NCI-H2196 treated with DMSO at 0.1 percent for 48 hours (cell line): Measurements from ENCODE around the gene ZNF467.
A peak's percentile ranks its signal among the peaks of the same experiment; 100 is the strongest.

Experiments used
- DNase-seq: peaks from one replicate; lab custom pipeline; 2025; ENCODE audit not compliant: unreplicated experiment; lab: John Stamatoyannopoulos, UW

The ZNF467 gene, protein sequence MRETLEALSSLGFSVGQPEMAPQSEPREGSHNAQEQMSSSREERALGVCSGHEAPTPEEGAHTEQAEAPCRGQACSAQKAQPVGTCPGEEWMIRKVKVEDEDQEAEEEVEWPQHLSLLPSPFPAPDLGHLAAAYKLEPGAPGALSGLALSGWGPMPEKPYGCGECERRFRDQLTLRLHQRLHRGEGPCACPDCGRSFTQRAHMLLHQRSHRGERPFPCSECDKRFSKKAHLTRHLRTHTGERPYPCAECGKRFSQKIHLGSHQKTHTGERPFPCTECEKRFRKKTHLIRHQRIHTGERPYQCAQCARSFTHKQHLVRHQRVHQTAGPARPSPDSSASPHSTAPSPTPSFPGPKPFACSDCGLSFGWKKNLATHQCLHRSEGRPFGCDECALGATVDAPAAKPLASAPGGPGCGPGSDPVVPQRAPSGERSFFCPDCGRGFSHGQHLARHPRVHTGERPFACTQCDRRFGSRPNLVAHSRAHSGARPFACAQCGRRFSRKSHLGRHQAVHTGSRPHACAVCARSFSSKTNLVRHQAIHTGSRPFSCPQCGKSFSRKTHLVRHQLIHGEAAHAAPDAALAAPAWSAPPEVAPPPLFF

DNA sequence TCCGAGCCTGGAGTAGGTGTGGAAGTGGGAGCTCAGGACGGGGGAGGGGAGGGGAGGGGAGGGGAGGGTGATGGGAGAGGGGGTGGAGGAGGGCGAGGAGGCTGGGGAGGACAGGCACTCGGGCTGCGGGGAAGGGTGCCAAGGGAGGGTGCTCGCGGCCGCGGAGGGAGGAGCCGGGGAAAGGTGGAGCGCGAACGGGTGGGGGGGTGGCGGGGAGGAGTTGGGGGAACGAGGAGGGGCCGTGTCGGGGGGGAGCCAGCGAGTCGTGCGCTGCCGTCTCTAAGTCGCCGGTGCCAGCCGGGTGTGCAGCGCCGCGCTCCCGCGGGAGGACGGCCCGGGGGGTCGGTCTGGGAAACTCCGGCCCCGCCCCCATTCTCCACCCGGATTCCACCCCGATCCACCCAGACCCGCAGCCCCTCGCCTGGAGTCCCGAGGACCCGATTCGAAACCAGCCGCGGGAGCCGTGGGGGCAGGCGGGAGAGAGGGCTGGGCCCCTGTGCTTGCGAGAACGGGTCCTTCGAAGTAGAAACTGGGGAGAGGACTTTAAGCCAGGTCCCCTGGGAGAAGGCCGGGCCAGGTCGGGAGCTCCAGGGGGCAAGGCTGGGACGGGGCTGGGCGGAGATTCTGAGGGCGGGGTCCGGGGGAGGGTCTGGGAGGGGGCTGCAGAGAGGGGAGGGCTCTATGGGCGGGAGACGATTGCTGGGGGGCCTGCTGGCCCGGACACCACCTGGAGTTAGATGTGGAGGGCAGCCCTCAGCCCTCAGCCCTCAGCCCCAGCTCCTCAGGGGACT is at the start of gene ZNF467:
Gene ZNF467, minus strand, starts transcription at position 143 of the 791 bp plus-strand sequence. CDS start 2,556 bp downstream, outside the sequence.
- DNase-seq = peak; percentile 18

DNA sequence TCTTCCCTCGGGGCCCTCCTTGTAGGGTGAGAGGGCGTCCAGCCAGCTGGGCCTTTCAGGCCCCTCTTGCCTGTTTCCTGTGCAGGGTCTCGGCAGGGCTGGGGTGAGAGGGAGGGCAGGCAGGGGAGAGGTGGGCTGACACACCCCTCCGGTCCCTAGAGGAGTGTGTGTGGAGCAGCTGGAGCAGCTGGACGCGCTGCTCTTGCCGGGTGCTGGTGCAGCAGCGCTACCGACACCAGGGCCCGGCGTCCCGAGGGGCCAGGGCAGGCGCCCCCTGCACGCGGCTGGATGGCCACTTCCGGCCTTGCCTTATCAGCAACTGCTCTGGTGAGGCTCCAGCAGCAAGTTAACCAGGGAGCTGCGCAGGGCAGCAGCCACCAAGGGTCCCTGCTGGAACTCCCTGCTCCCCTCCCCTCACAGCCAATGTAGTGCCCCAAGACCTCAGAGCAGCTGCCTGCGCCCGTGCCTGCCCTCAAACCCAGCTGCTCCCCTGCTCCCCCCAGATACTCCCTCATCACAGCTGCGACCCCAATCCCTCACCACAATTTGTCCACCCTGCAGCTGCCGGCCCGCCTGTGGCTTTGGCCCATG is 49.1 kb upstream of the ZNF467 start:
- DNase-seq = no peak

DNA sequence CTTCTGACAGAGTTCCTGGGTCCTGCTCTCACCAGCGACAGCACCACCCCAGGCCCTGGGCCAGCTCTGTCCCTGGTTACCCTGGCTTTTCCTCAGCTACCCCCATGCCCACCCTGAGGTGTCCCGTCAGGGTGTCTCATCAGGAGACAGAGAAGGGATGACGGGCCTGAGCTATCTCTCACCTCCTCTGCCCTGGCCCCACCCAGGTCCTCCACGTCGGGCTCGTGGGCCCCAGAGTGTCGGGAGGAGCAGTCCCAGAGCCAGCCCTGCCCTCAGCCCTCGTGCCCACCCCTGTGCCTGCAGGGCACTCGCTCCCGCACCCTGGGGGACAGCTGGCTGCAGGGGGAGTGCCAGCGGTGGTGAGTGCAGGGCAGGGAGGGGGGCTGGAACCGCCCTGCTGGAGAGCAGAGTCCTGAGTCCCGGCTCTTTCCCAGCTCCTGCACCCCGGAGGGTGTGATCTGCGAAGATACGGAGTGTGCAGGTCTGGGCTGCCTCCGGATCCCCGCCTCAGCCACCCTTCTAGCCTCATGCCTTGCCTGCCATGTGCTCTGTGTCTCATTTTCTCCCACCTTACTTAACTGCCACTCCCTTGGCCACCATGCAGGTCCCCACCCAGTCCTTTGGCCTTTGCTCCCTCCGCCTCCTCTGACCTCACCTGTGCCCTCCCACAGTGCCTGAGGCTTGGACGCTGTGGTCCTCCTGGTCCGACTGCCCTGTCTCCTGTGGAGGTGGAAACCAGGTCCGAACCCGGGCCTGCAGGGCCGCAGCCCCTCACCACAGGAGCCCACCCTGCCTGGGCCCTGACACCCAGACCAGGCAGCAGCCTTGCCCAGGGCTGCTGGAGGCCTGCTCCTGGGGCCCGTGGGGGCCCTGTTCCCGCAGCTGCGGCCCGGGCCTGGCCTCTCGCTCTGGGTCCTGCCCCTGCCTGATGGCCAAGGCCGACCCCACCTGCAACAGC is 48.1 kb upstream of the ZNF467 start:
- no peak for DNase-seq

DNA sequence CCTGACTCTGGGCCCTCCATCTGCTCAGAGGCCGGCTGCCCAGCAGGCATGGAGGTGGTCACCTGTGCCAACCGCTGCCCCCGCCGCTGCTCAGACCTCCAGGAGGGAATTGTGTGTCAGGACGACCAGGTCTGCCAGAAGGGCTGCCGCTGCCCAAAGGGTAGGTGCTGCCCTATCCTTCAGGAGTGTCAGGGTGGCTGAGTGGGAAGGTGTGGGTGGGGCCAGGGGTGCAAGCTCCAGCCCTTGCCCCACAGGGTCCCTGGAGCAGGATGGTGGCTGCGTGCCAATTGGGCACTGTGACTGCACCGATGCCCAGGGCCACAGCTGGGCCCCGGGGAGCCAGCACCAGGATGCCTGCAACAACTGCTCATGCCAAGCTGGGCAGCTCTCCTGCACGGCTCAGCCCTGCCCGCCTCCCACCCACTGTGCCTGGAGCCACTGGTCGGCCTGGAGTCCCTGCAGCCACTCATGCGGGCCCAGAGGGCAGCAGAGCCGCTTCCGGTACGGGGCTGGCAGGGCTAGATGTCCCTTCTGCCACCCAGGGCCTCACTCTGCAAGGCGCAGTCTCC is 47.3 kb upstream of the ZNF467 start:
- DNase-seq = no peak

DNA sequence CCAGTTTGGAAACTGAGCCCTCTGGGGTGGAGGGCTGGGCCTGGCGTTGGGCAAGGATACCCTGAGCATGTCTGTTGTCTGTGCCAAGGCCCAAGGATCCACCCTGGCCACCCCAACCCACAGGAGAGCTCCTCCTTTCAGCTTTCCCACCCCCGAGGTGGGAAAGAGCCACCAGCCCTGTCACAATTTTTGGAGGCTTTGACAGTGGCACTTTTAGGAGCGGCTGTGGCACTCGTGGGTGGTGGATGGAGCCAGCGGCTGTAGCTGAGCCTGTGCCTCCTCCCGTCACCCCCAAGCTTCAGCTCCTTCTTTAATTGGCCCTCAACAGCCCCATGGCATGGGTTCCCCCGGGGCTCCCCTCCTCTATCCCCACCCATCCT is 46.6 kb upstream of the ZNF467 start:
- DNase-seq = no peak

DNA sequence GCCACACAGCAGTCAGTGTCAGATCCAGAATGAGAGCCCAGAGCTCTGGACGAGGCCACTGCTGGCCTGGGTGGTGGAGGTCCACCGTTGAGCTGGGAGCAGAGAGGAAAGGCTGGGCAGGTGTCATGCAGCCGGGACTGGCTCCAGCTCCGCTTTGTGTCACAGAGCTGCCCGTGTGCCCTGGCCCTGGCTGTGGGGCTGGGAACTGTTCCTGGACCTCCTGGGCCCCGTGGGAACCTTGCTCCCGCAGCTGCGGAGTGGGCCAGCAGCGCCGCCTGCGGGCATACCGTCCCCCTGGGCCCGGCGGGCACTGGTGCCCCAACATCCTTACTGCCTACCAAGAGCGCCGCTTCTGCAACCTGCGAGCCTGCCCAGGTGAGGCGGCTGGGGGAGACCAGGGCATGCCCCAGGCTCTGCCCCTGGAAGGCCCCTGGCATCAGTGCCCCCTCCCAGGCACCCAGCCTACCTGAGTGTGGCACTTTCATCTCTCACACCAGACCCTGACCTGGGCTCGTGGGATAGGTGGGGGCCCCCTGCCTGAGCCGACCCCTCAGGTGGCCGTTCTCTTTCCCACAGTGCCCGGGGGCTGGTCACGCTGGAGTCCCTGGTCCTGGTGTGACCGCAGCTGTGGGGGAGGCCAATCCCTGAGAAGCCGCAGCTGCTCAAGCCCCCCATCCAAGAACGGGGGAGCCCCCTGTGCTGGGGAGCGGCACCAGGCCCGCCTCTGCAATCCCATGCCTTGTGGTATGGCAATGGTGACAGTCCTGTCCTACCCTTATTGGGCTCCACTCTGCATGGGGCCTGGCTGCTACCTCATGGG is 46.0 kb upstream of the ZNF467 start:
- DNase-seq = no peak

DNA sequence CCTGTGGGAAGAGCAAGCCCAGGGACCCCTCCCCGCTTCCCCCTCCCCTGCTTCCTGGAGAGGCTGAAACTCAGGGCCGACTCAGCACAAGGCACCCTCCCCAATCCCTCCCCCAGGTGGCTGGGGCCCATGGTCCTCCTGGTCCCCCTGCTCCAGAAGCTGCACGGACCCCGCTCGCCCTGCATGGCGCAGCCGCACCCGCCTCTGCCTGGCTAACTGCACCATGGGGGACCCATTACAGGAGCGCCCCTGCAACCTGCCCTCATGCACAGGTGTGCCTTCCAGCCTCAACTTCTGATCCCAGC is 45.1 kb upstream of the ZNF467 start:
- no peak for DNase-seq

DNA sequence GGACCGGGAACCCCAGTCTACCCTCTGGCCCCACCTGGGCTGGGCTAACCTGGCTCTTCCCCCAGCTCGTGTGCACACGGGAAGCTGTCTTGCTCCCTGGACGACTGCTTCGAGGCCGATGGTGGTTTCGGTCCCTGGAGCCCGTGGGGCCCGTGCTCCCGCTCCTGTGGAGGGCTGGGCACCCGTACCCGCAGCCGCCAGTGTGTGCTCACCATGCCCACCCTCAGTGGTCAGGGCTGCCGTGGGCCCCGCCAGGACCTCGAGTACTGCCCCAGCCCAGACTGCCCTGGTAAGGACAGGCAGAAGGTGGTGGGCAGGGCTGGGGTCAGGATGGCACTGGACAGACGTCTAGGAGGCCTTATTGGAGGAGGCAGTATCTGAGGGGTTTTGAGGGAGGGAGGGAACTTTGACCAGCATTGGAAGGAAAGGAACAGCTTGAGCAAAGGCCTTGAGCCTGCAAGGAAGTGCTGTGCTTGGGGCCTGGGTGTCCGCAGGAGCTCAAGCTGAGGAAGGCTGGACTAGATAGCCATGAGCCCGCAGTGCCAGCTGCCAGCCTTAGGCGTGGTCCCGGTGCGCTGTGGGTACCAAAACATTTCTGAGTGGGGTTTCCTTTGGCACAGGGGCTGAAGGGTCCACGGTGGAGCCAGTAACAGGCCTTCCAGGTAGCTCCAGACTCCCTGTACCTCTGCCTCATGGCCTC is 44.6 kb upstream of the ZNF467 start:
- DNase-seq = no peak

DNA sequence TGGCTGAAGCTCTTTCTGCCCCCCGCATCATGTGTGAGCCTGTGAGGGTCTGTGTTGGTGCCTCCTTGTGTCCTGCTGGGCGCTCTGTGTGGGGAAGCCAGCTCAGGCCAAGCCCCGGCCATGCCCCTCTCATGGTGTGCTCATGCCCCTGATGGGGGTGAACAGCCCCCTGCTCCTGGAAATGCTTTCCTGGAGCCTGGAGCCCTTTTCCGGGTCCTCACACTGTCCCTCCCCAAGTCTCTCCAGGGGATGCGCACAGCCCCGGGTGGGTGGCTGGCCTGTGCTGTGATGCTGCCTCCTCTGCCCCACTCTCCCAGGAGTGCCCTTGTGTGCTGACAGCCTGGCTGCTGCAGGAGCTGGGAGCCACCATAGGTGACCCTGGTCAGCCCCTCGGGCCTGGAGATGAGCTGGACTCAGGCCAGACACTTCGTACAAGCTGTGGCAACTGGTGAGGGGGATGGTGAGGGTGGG is 43.9 kb upstream of the ZNF467 start:
- DNase-seq = no peak

DNA sequence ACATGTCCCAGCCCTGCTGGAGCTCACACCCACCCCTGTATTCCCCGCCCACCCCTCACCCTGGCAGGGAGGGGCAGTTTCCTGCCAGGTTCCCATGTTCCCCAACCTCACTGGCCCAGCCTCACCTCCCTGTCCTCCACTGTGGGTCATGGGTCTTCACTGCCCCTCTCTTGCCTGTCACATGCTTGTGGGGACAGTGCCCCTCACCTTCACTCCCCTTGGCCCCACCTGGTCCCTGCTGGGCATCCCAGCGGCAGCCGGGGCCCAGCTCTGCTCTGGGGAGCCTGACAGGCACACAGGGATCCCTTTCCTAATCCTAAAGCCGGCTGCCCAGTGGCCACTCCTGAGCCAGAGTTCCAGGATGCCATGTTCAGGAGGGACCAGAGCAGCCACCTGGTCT is 43.4 kb upstream of the ZNF467 start:
- no peak for DNase-seq

DNA sequence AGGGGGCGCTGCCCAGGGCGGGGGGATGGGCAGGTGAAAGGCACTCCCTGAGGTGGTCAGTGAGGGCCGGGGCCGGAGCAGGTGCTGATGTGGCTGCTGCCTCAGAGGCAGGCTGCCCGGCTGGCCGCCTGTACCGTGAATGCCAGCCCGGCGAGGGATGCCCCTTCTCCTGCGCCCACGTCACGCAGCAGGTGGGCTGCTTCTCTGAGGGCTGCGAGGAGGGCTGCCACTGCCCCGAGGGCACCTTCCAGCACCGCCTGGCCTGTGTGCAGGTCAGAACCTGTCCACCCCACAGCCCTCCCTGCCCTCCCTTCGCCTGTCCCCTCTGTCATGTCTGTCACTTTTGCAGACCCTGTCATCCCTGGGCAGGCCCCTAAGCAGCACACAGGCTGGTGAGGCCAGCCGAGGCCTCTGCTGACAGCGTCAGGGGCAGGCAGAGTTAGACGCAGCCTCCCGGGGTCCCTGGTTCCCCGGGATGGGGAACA is 42.9 kb upstream of the ZNF467 start:
- DNase-seq = no peak

DNA sequence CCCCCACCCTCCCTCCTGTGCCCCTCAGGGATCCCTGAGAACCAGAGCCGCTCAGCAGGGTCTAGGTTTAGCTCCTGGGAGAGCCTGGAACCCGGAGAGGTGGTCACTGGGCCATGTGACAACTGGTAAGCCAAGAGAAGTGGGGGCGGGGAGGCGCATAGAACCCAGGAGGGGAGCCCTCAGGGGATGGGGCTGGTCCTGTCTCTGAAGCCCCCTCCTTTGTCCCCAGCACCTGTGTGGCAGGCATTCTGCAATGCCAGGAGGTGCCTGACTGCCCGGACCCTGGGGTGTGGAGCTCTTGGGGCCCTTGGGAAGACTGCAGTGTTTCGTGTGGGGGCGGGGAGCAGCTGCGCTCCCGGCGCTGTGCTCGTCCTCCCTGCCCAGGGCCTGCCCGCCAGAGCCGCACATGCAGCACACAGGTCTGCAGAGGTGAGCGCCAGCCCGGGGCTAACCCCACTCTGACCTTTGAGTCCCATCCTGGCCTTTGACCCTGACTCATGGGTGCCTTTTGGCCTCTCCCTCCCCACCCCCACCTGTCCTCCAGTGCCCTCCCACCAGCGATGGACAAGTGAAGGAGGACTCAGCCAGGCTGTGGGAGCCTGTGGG is 42.4 kb upstream of the ZNF467 start:
- DNase-seq = no peak

DNA sequence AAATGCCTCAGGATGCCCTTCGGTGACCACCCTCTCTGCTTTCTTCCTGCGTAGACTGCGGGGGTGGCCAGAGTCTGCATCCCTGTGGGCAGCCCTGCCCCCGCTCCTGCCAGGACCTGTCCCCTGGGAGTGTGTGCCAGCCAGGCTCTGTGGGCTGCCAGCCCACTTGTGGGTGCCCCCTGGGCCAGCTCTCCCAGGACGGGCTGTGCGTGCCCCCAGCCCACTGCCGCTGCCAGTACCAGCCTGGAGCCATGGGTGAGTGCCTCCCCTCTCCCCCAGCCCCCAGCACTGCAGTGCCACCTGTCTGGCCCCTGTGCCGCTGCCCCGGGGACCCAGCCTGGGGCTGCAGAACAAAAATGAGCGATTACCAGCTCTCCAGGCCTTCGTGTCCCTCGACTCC is 41.7 kb upstream of the ZNF467 start:
- no peak for DNase-seq

DNA sequence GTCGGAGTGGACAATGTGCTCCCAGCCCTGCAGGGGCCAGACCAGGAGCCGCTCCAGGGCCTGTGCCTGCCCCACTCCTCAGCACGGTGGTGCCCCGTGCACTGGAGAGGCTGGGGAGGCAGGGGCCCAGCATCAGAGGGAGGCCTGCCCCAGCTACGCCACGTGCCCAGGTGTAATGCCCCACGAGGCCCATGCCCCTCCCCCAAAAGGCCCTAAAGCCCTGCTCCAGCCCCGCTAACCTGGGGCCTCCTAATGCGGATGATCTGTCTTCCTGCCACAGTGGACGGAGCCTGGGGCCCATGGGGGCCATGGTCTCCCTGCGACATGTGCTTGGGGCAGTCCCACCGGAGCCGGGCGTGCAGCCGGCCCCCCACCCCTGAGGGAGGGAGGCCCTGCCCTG is 41.1 kb upstream of the ZNF467 start:
- no peak for DNase-seq

DNA sequence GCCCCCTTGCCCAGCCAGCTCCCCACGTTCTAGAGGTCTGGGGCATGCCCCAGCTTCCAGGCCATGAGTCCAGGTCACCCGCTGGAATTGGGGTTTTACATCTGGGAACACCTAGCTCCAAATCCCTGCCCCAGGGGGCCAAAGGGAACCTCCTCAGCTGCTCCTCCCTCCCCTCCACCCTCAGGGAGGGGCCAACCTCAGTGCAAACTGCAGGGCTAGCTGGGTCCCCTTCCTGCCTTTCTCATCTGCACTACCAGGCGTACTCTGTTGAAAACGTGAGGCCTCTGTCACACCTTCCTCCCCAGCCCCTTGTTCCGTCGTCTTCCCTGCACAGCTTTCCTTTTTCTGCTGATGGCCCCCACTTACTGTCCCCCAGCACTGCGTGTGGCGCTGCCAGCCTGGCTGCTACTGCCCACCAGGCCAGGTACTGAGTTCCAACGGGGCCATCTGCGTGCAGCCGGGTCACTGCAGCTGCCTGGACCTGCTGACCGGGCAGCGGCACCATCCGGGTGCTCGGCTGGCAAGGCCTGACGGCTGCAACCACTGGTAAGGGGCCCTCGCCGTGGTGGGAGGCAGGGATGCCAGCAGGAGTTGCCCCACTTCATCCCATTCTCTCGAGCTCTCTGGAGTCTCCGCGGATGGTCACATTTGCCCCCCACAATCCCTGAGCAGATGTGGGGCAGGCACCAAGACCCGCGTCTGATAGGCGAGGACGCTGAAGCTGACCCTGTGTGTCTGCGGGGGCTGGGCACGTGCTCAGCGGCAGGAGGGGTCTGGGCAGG is 40.1 kb upstream of the ZNF467 start:
- no peak for DNase-seq

DNA sequence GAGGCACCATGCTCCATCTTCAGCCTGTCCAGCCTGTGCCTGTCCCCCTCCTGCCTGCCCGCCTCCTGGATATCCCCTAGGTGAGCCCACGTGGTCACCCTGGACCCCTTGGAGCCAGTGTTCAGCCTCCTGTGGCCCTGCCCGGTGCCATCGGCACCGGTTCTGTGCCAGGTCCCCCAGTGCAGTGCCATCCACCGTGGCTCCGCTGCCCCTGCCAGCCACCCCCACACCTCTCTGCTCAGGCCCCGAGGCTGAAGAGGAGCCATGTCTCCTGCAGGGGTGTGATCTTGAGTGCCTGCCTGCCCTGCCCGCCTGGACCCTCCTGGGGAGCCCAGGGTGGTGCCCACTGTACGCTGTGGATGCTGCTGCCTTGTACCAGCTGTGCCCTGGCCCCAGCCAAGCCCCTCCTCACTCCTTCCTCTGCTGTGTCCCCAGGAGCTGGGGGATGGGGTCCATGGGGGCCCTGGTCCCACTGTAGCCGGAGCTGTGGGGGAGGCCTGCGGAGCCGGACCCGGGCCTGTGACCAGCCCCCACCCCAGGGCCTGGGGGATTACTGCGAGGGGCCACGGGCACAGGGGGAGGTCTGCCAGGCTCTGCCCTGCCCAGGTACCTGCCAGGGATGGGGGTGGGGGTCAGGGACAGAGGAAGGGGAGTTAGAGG is 38.6 kb upstream of the ZNF467 start:
- no peak for DNase-seq

DNA sequence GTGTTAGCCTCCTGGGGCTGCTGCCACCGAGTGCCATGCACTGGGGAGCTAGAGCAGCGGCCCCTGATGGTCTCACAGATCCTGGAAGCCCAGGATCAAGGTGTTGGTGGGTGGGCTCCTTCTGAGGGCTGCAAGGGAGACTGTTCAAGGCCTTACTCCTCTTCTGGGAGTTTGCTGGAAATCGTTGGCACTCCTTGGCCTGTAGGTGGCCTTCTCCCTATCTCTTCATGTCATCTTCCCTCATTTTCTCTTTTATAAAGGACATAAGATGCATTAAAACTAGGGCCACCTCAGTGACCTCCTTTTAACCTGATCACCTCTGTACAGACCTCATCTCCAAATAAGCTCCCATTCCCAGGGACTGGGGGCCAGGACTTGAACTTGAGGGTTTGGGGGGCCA is 37.8 kb upstream of the ZNF467 start:
- DNase-seq = no peak
